Cardiac fibroblast (primary cell): Measurements from ENCODE around the gene SCCPDH.
"Not testable (repeated sequence)": the region's sequence is repeated elsewhere in the genome, so short reads cannot be mapped to it uniquely, and the experiment has no call there.

Experiments used
- DNase-seq, 2 donors: peaks; one replicate each; pipeline versions ENCODE4 v3.0.0 to v3.0.0-alpha.2; 2010; ENCODE audit warnings: low read depth in 2 of 2
- H3K4me3 ChIP-seq, 2 donors: replicated peaks in 1 of 2; 1 replicate in 1 of 2; 2 replicates in 1 of 2; pipeline ENCODE4 v1.5.1; 2011; ENCODE audit warnings: low read depth in 2 of 2, low read length in 2 of 2, mild to moderate bottlenecking in 2 of 2, moderate library complexity in 1 of 2
- CTCF ChIP-seq: IDR thresholded peaks from one replicate; pipeline ENCODE4 v1.5.1; 2011; ENCODE audit warnings: low read depth, mild to moderate bottlenecking, low read length, inconsistent platforms

SCCPDH gene

GRCh38 chr1:246733704-246734103 lies 9.5 kb downstream of the SCCPDH start:
- no peak for DNase-seq
- H3K4me3 ChIP-seq, result no peak overlapping the region
- TF ChIP-seq CTCF, result no peak

GRCh38 chr1:246734866-246735265 lies 10.7 kb downstream of the SCCPDH start:
- no peak overlapping the region for H3K4me3 ChIP-seq
- TF ChIP-seq CTCF, result no peak
- DNase-seq, result no peak

- no peak for TF ChIP-seq CTCF
- H3K4me3 ChIP-seq, result no peak overlapping the region
- DNase-seq, result no peak
Measured at GRCh38 chr1:246735735-246736134, 11.5 kb downstream of the SCCPDH start.

GRCh38 chr1:246742396-246742795 lies 18.2 kb downstream of the SCCPDH start:
- no peak overlapping the region for H3K4me3 ChIP-seq
- TF ChIP-seq CTCF, result no peak
- DNase-seq, result no peak

GRCh38 chr1:246746155-246746554 lies 21.9 kb downstream of the SCCPDH start:
- H3K4me3 ChIP-seq, DNase-seq: not testable (repeated sequence)

GRCh38 chr1:246748006-246748405 lies 23.8 kb downstream of the SCCPDH start:
- TF ChIP-seq CTCF, result no peak
- H3K4me3 ChIP-seq, result no peak overlapping the region
- no peak for DNase-seq

- no peak overlapping the region for H3K4me3 ChIP-seq
- DNase-seq, result peak in 1 of 2 donors; percentile 25
- no peak for TF ChIP-seq CTCF
Measured at GRCh38 chr1:246748867-246749266, 24.7 kb downstream of the SCCPDH start.
